Measurements from ENCODE around the gene RGS9. TPM values are rescaled to one million over a fixed set of nuclear protein-coding genes. Genes with fewer than 3 reads are reported as not detected.

The RGS9 gene
- total RNA-seq, 1 donor from 2014 or later: 3.2 TPM

GRCh38 chr17:65131240-65131639 lies 5.9 kb upstream of the RGS9 start:
- H3K9me3 Mint-ChIP-seq: no peaks in the 10 kb centered on the region
- peaks cover 14% of the 10 kb centered on the region for H3K27me3 Mint-ChIP-seq
- ChIA-PET CTCF (no interaction called here), POLR2A (no interaction called here)
- H3K27ac Mint-ChIP-seq: no peak overlapping the region
- DNase-seq: no peak
- peaks cover 2% of the 10 kb centered on the region for H3K4me1 Mint-ChIP-seq
- no peak overlapping the region for H3K4me3 Mint-ChIP-seq
- no peaks in the 10 kb centered on the region for H3K36me3 Mint-ChIP-seq (ENCODE audit: low read depth)
- TF ChIP-seq CTCF (IDR thresholded peaks at IDR 0.05): no peak
- intact Hi-C loops (cut with micrococcal nuclease): no loop called here
- no peak for ATAC-seq (ENCODE audit: low read depth)

- intact Hi-C loops (cut with micrococcal nuclease): no loop called here
- POLR2A ChIA-PET: no interaction called here
- CTCF ChIA-PET: no interaction called here
- ATAC-seq (ENCODE audit: low read depth) (no peak), DNase-seq (no peak)
- no peak for TF ChIP-seq CTCF (IDR thresholded peaks at IDR 0.05)
- Mint-ChIP-seq H3K4me3 (no peak overlapping the region), H3K9me3 (no peaks in the 10 kb centered on the region), H3K27ac (no peak overlapping the region), H3K36me3 (ENCODE audit: low read depth) (no peaks in the 10 kb centered on the region), H3K27me3 (peaks cover 14% of the 10 kb centered on the region), H3K4me1 (peaks cover 9% of the 10 kb centered on the region)
Measured at GRCh38 chr17:65131946-65132345, 5.2 kb upstream of the RGS9 start.

- intact Hi-C loops (cut with micrococcal nuclease): no loop called here
- no peak overlapping the region for H3K27ac Mint-ChIP-seq
- H3K27me3 Mint-ChIP-seq: peaks cover 5% of the 10 kb centered on the region
- no peak for DNase-seq
- ChIA-PET POLR2A (no interaction called here), CTCF (no interaction called here)
- no peak for TF ChIP-seq CTCF (IDR thresholded peaks at IDR 0.05)
- ATAC-seq (ENCODE audit: low read depth): no peak
- H3K9me3 Mint-ChIP-seq: no peaks in the 10 kb centered on the region
- H3K4me1 Mint-ChIP-seq: peaks cover 22% of the 10 kb centered on the region
- H3K4me3 Mint-ChIP-seq: no peak overlapping the region
- no peaks in the 10 kb centered on the region for H3K36me3 Mint-ChIP-seq (ENCODE audit: low read depth)
Measured at GRCh38 chr17:65134035-65134434, 3.1 kb upstream of the RGS9 start.

GRCh38 chr17:65139101-65139764 lies 2.1 kb downstream of the RGS9 start:
- peaks cover 20% of the 10 kb centered on the region for H3K4me1 Mint-ChIP-seq
- intact Hi-C loops (cut with micrococcal nuclease): no loop called here
- H3K9me3 Mint-ChIP-seq: no peaks in the 10 kb centered on the region

GRCh38 chr17:65142247-65142646 lies 5.1 kb downstream of the RGS9 start:
- peaks cover 11% of the 10 kb centered on the region for H3K4me1 Mint-ChIP-seq
- H3K36me3 Mint-ChIP-seq (ENCODE audit: low read depth): no peaks in the 10 kb centered on the region
- H3K4me3 Mint-ChIP-seq: no peak overlapping the region
- TF ChIP-seq CTCF (IDR thresholded peaks at IDR 0.05): no peak
- ATAC-seq (ENCODE audit: low read depth) (no peak), DNase-seq (no peak)
- intact Hi-C loops (cut with micrococcal nuclease): no loop called here
- no peak overlapping the region for H3K27ac Mint-ChIP-seq
- CTCF ChIA-PET: no interaction called here
- POLR2A ChIA-PET: no interaction called here
- peaks cover 9% of the 10 kb centered on the region for H3K27me3 Mint-ChIP-seq
- no peaks in the 10 kb centered on the region for H3K9me3 Mint-ChIP-seq

More at GRCh38 chr17:65139101-65139764, 2.1 kb downstream of the RGS9 start:
- Mint-ChIP-seq H3K27ac (no peak overlapping the region), H3K27me3 (peaks cover 9% of the 10 kb centered on the region), H3K4me3 (no peak overlapping the region), H3K36me3 (ENCODE audit: low read depth) (no peaks in the 10 kb centered on the region)
- CTCF ChIA-PET: interaction anchor here (1.1 to 1.4 kb wide), 2 partner anchors 16 to 59 kb away, joined by 3 to 5 read pairs; no protein-coding TSS in a partner anchor
- ATAC-seq (ENCODE audit: low read depth) (no peak), DNase-seq (no peak)
- POLR2A ChIA-PET: interaction anchor here (0.6 to 1.3 kb wide), 2 partner anchors 25 to 40 kb away, joined by 3 to 7 read pairs; no protein-coding TSS in a partner anchor
- no peak for TF ChIP-seq CTCF (IDR thresholded peaks at IDR 0.05)

All from activated B cell treated with CpG ODN at 0.5 μM for 24 hours (primary cell).